Suprapubic skin (tissue), 4 donors: ENCODE data around the gene TANK. TPM values are rescaled to one million over a fixed set of nuclear protein-coding genes. Genes with fewer than 3 reads are reported as not detected.
"Not testable (repeated sequence)": the region's sequence is repeated elsewhere in the genome, so short reads cannot be mapped to it uniquely, and the experiment has no call there.

ENCODE experiments used
- DNase-seq, 2 donors: peaks; one replicate each; pipeline ENCODE4 v3.0.0-alpha.2; 2019; ENCODE audit warnings: low spot score in 2 of 2
- H3K27ac ChIP-seq: fragments of 200-600 bp; sonication (generic); one replicate; pipeline ENCODE4 v1.5.1; 2019
- H3K27me3 ChIP-seq: fragments of 200-600 bp; sonication (generic); one replicate; pipeline ENCODE4 v1.5.1; 2019
- H3K36me3 ChIP-seq: fragments of 200-600 bp; sonication (generic); one replicate; pipeline ENCODE4 v1.5.1; 2019
- H3K4me1 ChIP-seq: fragments of 200-600 bp; sonication (generic); one replicate; pipeline ENCODE4 v1.5.1; 2019
- H3K4me3 ChIP-seq: fragments of 200-600 bp; sonication (generic); one replicate; pipeline ENCODE4 v1.5.1; 2019; ENCODE audit warnings: mild to moderate bottlenecking
- H3K9me3 ChIP-seq: fragments of 200-600 bp; sonication (generic); one replicate; pipeline ENCODE4 v1.5.1; 2019
- CTCF ChIP-seq, 2 donors: fragments of 200-600 bp in 1 of 2; fragments of 450-650 bp in 1 of 2; sonication (generic) in 1 of 2; IDR thresholded peaks; one replicate each; pipeline ENCODE4 v1.5.1; 2016 to 2019; ENCODE audit warnings: antibody characterized with exemption in 2 of 2, mild to moderate bottlenecking in 1 of 2, moderate library complexity in 1 of 2
- EP300 ChIP-seq: sonication (generic); formaldehyde crosslinking; IDR thresholded peaks from one replicate; pipeline ENCODE4 v1.6.1; 2017; ENCODE audit warnings: antibody characterized with exemption
- POLR2A ChIP-seq, 2 donors: fragments of 450-650 bp; IDR thresholded peaks; one replicate each; pipeline ENCODE4 v1.6.1; 2017; ENCODE audit warnings: antibody characterized with exemption in 2 of 2, mild to moderate bottlenecking in 2 of 2, moderate library complexity in 2 of 2
- POLR2AphosphoS5 ChIP-seq, 3 donors: sonication (generic); formaldehyde crosslinking; IDR thresholded peaks; one replicate each; pipeline ENCODE4 v1.6.1; 2017; ENCODE audit warnings: antibody characterized with exemption in 3 of 3
- WGBS: methylation state at CpG from one replicate; pipeline ENCODE4 v1.1.5; 2018; 5-methylcytosine and 5-hydroxymethylcytosine counted together
- total RNA-seq, 4 donors: library from RNA; depleted of rRNA; stranded (reverse); fragments of >200 nt; gene quantifications; one replicate each; pipeline ENCODE4 v1.1.0, GENCODE V29; 2016

Gene TANK
- total RNA-seq, 4 donors from 2014 or later: 68.5 to 116 (median 81.7) TPM

DNA sequence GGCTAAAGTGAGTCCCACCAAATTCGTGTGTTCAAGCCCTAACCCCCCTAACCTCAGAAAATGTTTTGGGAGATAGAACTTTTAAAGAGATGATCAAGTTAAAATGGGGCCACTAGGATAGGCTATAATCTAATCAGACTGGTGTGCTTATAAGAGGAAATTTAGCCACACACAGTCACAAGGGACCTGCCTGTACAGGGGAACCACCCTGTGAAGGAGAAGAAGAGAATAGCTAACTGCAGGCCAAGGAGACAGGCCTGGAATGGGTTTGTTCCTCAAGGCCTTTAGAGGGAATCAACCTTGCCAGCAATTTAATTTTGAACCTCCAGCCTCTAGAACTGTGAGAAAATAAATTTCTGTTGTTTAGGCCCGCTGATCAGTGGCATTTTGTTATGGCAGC is 36.0 kb upstream of the TANK start:
- Histone ChIP-seq H3K4me1 (peaks cover 40% of the 10 kb centered on the region), H3K27me3 (no peaks in the 10 kb centered on the region), H3K4me3 (no peak overlapping the region), H3K27ac (peak overlapping the region; percentile 92), H3K36me3 (no peaks in the 10 kb centered on the region), H3K9me3 (no peaks in the 10 kb centered on the region)
- TF ChIP-seq CTCF (IDR thresholded peaks at IDR 0.05): no peak
- TF ChIP-seq POLR2AphosphoS5 (IDR thresholded peaks at IDR 0.05): no peak
- no peak for TF ChIP-seq EP300
- 59% methylated on average over 2 of the region's 2 CpGs for WGBS
- DNase-seq: no peak

DNA sequence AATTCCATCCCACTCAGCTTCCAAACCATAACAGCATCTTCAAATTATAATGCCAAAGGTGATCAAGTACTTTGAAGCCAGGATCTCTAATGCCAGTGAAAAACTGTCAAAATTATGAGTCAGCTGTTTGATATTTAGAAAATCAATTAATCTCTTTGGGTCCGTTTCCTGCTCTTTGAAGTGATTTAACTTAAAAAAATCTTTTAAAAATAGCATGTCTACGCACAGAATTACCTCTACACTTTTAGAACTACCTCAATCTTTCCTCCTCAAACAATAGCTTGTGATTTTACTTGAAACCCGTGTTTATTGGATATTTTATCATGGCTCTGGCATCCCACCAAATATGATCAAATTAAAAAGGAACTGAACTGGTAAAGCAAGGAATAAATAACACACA is 31.3 kb upstream of the TANK start:
- Histone ChIP-seq H3K27me3 (no peaks in the 10 kb centered on the region), H3K27ac (no peak overlapping the region), H3K4me3 (no peak overlapping the region), H3K36me3 (no peaks in the 10 kb centered on the region), H3K9me3 (no peaks in the 10 kb centered on the region), H3K4me1 (peaks cover 25% of the 10 kb centered on the region)
- WGBS: 40% methylated on average over 3 of the region's 3 CpGs
- TF ChIP-seq POLR2AphosphoS5 (IDR thresholded peaks at IDR 0.05) (no peak), EP300 (no peak), CTCF (IDR thresholded peaks at IDR 0.05) (no peak), POLR2A (IDR thresholded peaks at IDR 0.05) (no peak)
- DNase-seq: no peak

DNA sequence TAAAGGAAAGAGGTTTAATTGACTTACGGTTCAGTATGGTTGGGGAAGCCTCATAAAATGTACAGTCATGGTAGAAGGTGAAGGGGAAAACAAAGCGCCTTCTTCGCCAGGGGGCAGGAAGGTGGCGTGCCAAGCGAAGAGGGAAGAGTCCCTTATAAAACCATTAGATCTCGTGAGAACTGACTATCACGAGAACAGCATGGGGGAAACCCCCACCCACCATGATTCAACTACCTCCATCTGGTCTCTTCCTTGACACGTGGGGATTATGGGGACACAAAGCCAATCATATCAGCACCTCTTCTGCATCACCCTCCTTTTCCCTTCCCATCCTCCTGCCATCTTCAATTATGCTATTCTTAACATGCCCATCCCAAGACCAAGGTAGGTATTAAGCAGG is 29.9 kb upstream of the TANK start:
- no peak overlapping the region for H3K4me3 ChIP-seq
- no peak overlapping the region for H3K27ac ChIP-seq
- no peaks in the 10 kb centered on the region for H3K36me3 ChIP-seq
- no peaks in the 10 kb centered on the region for H3K27me3 ChIP-seq
- 91% methylated on average over 8 of the region's 8 CpGs for WGBS
- DNase-seq: no peak
- peaks cover 21% of the 10 kb centered on the region for H3K4me1 ChIP-seq
- no peak for TF ChIP-seq POLR2AphosphoS5 (IDR thresholded peaks at IDR 0.05)
- TF ChIP-seq EP300: no peak
- TF ChIP-seq POLR2A (IDR thresholded peaks at IDR 0.05): no peak
- no peak for TF ChIP-seq CTCF (IDR thresholded peaks at IDR 0.05)
- no peaks in the 10 kb centered on the region for H3K9me3 ChIP-seq

- H3K27me3 ChIP-seq: no peaks in the 10 kb centered on the region
- no peak for DNase-seq
- H3K4me3 ChIP-seq: no peak overlapping the region
- TF ChIP-seq POLR2A (IDR thresholded peaks at IDR 0.05): no peak
- no peak for TF ChIP-seq EP300
- TF ChIP-seq POLR2AphosphoS5 (IDR thresholded peaks at IDR 0.05): no peak
- no peak for TF ChIP-seq CTCF (IDR thresholded peaks at IDR 0.05)
- H3K4me1 ChIP-seq: peaks cover 20% of the 10 kb centered on the region
- H3K9me3 ChIP-seq: no peaks in the 10 kb centered on the region
- H3K36me3 ChIP-seq: no peaks in the 10 kb centered on the region
- 79% methylated on average over 4 of the region's 4 CpGs for WGBS
- H3K27ac ChIP-seq: no peak overlapping the region
These were observed 29.1 kb upstream of the TANK start for GRCh38 chr2:161131074-161131680.

GRCh38 chr2:161131804-161132203 is 28.4 kb upstream of the TANK start:
- no peak for DNase-seq
- no peaks in the 10 kb centered on the region for H3K9me3 ChIP-seq
- no peak overlapping the region for H3K4me3 ChIP-seq
- no peaks in the 10 kb centered on the region for H3K27me3 ChIP-seq
- 88% methylated on average over 1 of the region's 1 CpG for WGBS
- no peaks in the 10 kb centered on the region for H3K36me3 ChIP-seq
- peaks cover 20% of the 10 kb centered on the region for H3K4me1 ChIP-seq
- TF ChIP-seq POLR2A (IDR thresholded peaks at IDR 0.05) (no peak), CTCF (IDR thresholded peaks at IDR 0.05) (no peak), POLR2AphosphoS5 (IDR thresholded peaks at IDR 0.05) (no peak), EP300 (no peak)
- H3K27ac ChIP-seq: no peak overlapping the region

GRCh38 chr2:161132384-161132783 is 27.8 kb upstream of the TANK start:
- H3K9me3 ChIP-seq, DNase-seq, H3K27me3 ChIP-seq, H3K4me3 ChIP-seq, H3K36me3 ChIP-seq, H3K27ac ChIP-seq: not testable (repeated sequence)
- H3K4me1 ChIP-seq: peaks cover 20% of the 10 kb centered on the region
- WGBS: 92% methylated on average over 5 of the region's 5 CpGs
